OCI-LY1 (cell line): ENCODE results near the gene MXRA8.

Experiments
- H2AFZ ChIP-seq: fragments of 200-600 bp; sonication (generic), shearing (Covaris generic); 2 replicates; pipeline ENCODE4 v1.6.0; 2014; ENCODE audit warnings: antibody characterized with exemption, mild to moderate bottlenecking, low read length
- H3F3A ChIP-seq: fragments of 200-600 bp; sonication (generic), shearing (Covaris generic); 2 replicates; pipeline ENCODE4 v1.6.0; 2014; ENCODE audit warnings: mild to moderate bottlenecking, antibody characterized with exemption, low read length, moderate library complexity; ENCODE audit not compliant: insufficient read depth
- H3K27ac ChIP-seq: fragments of 200-600 bp; sonication (generic); 2 replicates; pipeline ENCODE4 v1.5.1; 2014; ENCODE audit warnings: low read length, mixed run types, mild to moderate bottlenecking, low read depth; ENCODE audit not compliant: poor library complexity, severe bottlenecking
- H3K27me3 ChIP-seq: fragments of 200-600 bp; sonication (generic); 2 replicates; pipeline ENCODE4 v1.6.0; 2014; ENCODE audit warnings: antibody characterized with exemption, mild to moderate bottlenecking, low read length, moderate library complexity; ENCODE audit not compliant: insufficient read depth
- H3K36me3 ChIP-seq: fragments of 200-600 bp; sonication (generic); 2 replicates; pipeline ENCODE4 v1.6.1; 2014; ENCODE audit warnings: mild to moderate bottlenecking, antibody characterized with exemption, low read length, moderate library complexity, mixed read lengths; ENCODE audit not compliant: insufficient read depth
- H3K4me1 ChIP-seq: fragments of 200-600 bp; sonication (generic); 2 replicates; pipeline ENCODE4 v1.5.1; 2014; ENCODE audit warnings: mild to moderate bottlenecking, low read length, moderate library complexity; ENCODE audit not compliant: insufficient read depth, severe bottlenecking
- H3K4me2 ChIP-seq: fragments of 200-600 bp; sonication (generic), shearing (Covaris generic); 2 replicates; pipeline ENCODE4 v1.6.1; 2014; ENCODE audit warnings: low read length
- H3K4me3 ChIP-seq: fragments of 200-600 bp; sonication (generic); 2 replicates; pipeline ENCODE4 v1.5.1; 2014; ENCODE audit warnings: low read length, low read depth, mild to moderate bottlenecking, mixed read lengths; ENCODE audit not compliant: poor library complexity, severe bottlenecking
- H3K79me2 ChIP-seq: fragments of 200-600 bp; shearing (Covaris generic); 2 replicates; pipeline ENCODE4 v1.6.1; 2016; ENCODE audit warnings: mixed run types, low read length, mixed read lengths; ENCODE audit not compliant: insufficient read depth
- H3K9ac ChIP-seq: fragments of 200-600 bp; sonication (generic), shearing (Covaris generic); 2 replicates; pipeline ENCODE4 v1.6.1; 2014; ENCODE audit warnings: mild to moderate bottlenecking, low read length, mixed read lengths
- H3K9me2 ChIP-seq: fragments of 200-600 bp; sonication (generic), shearing (Covaris generic); 2 replicates; pipeline ENCODE4 v1.6.1; 2014; ENCODE audit warnings: low read depth, mild to moderate bottlenecking, low read length, mixed read lengths
- H3K9me3 ChIP-seq: fragments of 200-600 bp; shearing (Covaris generic); 2 replicates; pipeline ENCODE4 v1.6.1; 2014; ENCODE audit warnings: low read length, mixed read lengths
- H4K20me1 ChIP-seq: fragments of 200-600 bp; sonication (generic), shearing (Covaris generic); 2 replicates; pipeline ENCODE4 v1.6.0; 2016; ENCODE audit warnings: mild to moderate bottlenecking, low read length; ENCODE audit not compliant: insufficient read depth
- CTCF ChIP-seq: fragments of 200-600 bp; sonication (generic), shearing (Covaris generic); IDR thresholded peaks from 2 replicates; pipeline ENCODE4 v1.5.1; 2017; ENCODE audit warnings: mild to moderate bottlenecking, antibody characterized with exemption, low read length, moderate library complexity, mixed read lengths
- EZH2 ChIP-seq: fragments of 200-600 bp; sonication (generic), shearing (Covaris generic); IDR thresholded peaks from 2 replicates; pipeline ENCODE4 v1.8.0; 2017; ENCODE audit warnings: borderline replicate concordance, mixed run types, mild to moderate bottlenecking, antibody characterized with exemption, low read length, moderate library complexity, mixed read lengths

The MXRA8 gene

GRCh38 chr1:1342061-1342562, 16.2 kb downstream of the MXRA8 start:
- TF ChIP-seq EZH2 (no peak), CTCF (no peak)
- H3K4me2 ChIP-seq = no peak overlapping the region
- H3K4me1 ChIP-seq = no peaks in the 10 kb centered on the region
- no peaks in the 10 kb centered on the region for H3F3A ChIP-seq
- H3K36me3 ChIP-seq = no peaks in the 10 kb centered on the region; the same call in 1 of the 2 replicates
- no peaks in the 10 kb centered on the region for H3K9me2 ChIP-seq
- no peak overlapping the region for H3K27ac ChIP-seq
- no peak overlapping the region for H3K4me3 ChIP-seq
- no peaks in the 10 kb centered on the region for H3K9me3 ChIP-seq
- peaks cover 2% of the 10 kb centered on the region; the same call in 1 of the 2 replicates for H4K20me1 ChIP-seq
- H2AFZ ChIP-seq = no peak overlapping the region
- no peaks in the 10 kb centered on the region for H3K27me3 ChIP-seq
- H3K79me2 ChIP-seq = no peaks in the 10 kb centered on the region
- no peak overlapping the region for H3K9ac ChIP-seq

GRCh38 chr1:1341549-1342021, 16.8 kb downstream of the MXRA8 start:
- H3K9ac ChIP-seq = no peak overlapping the region
- no peak overlapping the region for H3K27ac ChIP-seq
- H3K27me3 ChIP-seq = no peaks in the 10 kb centered on the region
- no peak overlapping the region for H2AFZ ChIP-seq
- no peak for TF ChIP-seq EZH2
- H3F3A ChIP-seq = no peaks in the 10 kb centered on the region
- H4K20me1 ChIP-seq = no peaks in the 10 kb centered on the region
- no peak overlapping the region for H3K4me3 ChIP-seq
- no peaks in the 10 kb centered on the region for H3K4me1 ChIP-seq
- H3K4me2 ChIP-seq = no peak overlapping the region
- no peaks in the 10 kb centered on the region for H3K9me3 ChIP-seq
- H3K9me2 ChIP-seq = no peaks in the 10 kb centered on the region
- no peaks in the 10 kb centered on the region for H3K79me2 ChIP-seq
- no peaks in the 10 kb centered on the region; the same call in 1 of the 2 replicates for H3K36me3 ChIP-seq

- Histone ChIP-seq H3K9me2 (no peaks in the 10 kb centered on the region), H3K4me2 (no peak overlapping the region), H3K36me3 (no peaks in the 10 kb centered on the region; the same call in 1 of the 2 replicates), H4K20me1 (no peaks in the 10 kb centered on the region), H3K4me1 (no peaks in the 10 kb centered on the region), H3K79me2 (no peaks in the 10 kb centered on the region), H3K27me3 (no peaks in the 10 kb centered on the region), H3F3A (no peaks in the 10 kb centered on the region), H3K4me3 (no peak overlapping the region), H3K9ac (no peak overlapping the region), H2AFZ (no peak overlapping the region), H3K9me3 (no peaks in the 10 kb centered on the region), H3K27ac (no peak overlapping the region)
- TF ChIP-seq CTCF = no peak
- no peak for TF ChIP-seq EZH2
These were observed 17.4 kb downstream of the MXRA8 start for GRCh38 chr1:1340791-1341548.

- Histone ChIP-seq H3K9me2 (no peaks in the 10 kb centered on the region), H4K20me1 (no peaks in the 10 kb centered on the region), H3K79me2 (no peaks in the 10 kb centered on the region), H3F3A (no peaks in the 10 kb centered on the region), H3K4me1 (no peaks in the 10 kb centered on the region), H3K27ac (no peak overlapping the region), H2AFZ (no peak overlapping the region), H3K36me3 (no peaks in the 10 kb centered on the region; the same call in 1 of the 2 replicates), H3K4me3 (no peak overlapping the region), H3K4me2 (no peak overlapping the region), H3K9ac (no peak overlapping the region), H3K9me3 (no peaks in the 10 kb centered on the region), H3K27me3 (no peaks in the 10 kb centered on the region)
- TF ChIP-seq EZH2 = no peak
- no peak for TF ChIP-seq CTCF
These were observed 18.2 kb downstream of the MXRA8 start for GRCh38 chr1:1340185-1340584.
